Esophagus mucosa (tissue), 1 donor: Measurements from ENCODE around the gene C4BPA. TPM values are rescaled to one million over a fixed set of nuclear protein-coding genes. Genes with fewer than 3 reads are reported as not detected.
A peak's percentile ranks its signal among the peaks of the same experiment; 100 is the strongest.

ENCODE experiments used
- ATAC-seq: fragments of 200-7000 bp; cut with Tn5 transposase; one replicate; pipeline ENCODE4 v1.9.1; 2020
- total RNA-seq: library from RNA; stranded (reverse); gene quantifications from one replicate; pipeline ENCODE4 v1.2.4, GENCODE V29; 2023
- donor health status: DM: yes; HTN: yes; CAD: no.

Gene C4BPA
- total RNA-seq, 1 donor from 2014 or later = 0.24 TPM

DNA sequence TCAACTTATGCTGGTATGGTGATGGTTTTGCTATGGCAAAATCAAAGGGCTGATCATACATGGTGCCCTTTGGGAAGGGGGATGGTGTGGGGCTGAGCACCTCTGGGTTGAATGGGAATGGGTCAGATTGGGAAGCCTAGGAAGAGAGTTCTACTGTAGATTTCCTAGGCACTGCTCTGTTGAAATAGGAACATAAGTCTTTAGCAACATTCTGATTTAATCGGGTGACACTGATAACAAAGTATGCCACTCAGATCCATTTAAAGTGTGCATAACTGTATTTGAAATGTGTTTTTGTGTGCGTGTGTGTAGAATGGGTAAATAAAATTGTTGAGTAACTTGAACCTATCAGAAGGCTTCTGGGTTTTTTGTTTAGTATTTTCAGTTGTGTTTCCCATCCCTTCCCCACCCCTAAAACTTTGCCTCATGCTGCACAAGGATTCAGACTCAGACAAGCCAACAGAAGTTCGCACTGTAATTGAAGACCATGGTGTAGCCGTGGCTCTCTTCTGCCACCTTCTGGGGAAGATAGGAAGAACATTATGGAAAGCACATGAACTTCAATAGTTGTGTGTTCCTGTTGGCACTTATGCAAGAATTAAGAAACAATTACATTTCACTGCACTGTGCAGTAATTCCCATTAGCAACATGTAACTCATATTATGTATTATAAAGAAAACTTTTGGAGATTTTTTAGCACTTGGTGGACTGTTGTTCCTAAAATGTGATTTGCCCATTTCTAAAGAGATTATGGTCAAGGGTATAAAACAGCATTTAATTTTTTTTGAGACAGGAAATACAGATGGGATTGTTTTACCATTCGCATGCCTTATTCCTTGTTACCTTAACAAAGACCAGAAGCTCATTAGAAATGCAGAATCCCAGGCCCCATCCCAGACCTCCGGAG lies 26.3 kb upstream of the C4BPA start:
- peak; percentile 83 for ATAC-seq

DNA sequence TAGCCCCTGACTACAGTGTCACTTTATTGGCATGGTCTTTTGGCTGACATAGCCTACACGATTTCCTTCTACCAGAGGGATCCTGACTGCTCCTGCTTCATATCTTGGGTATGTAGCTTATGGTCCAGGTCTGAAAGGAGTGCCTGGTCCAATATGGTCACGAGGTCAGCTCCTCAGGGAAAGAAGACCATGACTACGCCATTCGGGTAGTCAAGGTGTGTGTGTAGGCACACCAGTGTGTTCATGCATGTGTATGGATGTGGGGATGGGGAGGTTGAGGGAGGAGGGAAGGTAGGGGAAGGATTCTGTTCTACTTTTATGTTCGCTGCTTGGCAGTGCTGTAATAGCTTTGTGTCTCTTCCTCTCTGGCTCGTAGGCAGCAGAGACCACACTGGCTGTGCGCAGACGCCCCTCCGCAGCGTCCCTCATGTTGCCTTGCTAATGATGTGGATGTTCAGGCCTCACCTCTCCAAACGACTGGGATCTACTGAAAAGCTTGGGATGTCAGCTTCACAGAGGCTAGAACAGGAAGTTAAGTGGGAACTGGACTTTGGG lies 25.4 kb upstream of the C4BPA start:
- ATAC-seq = no peak

GRCh38 chr1:207079706-207080241 lies 24.3 kb upstream of the C4BPA start:
- ATAC-seq = no peak

GRCh38 chr1:207081088-207081487 lies 22.9 kb upstream of the C4BPA start:
- no peak for ATAC-seq

- no peak for ATAC-seq
These were observed 22.2 kb upstream of the C4BPA start for GRCh38 chr1:207081806-207082205.

GRCh38 chr1:207084232-207084631 lies 19.8 kb upstream of the C4BPA start:
- ATAC-seq = no peak

DNA sequence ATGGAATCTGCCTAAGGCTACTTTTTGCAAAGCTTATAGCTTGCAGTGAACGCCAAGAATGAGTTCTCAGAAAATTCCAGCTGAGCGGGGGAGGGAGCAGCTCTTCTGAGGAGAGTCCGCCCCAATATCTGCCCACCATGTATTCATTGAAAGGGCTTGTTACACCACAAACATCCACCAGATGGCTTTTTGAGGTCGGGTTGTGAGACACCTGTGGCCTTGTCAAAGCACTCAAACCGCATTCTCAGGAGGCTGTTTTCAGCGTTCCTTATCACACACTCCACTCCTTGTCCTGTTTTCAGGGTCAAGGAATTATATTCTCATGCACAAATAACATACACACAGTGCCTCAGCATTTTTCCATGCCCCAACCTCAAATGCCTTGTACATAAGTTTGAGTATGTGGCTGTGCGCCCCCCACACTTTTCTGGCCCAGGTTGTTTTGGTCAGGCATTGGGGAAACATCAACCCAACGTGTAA lies 19.3 kb upstream of the C4BPA start:
- peak; percentile 49 for ATAC-seq

GRCh38 chr1:207085887-207086286 lies 18.1 kb upstream of the C4BPA start:
- no peak for ATAC-seq

DNA sequence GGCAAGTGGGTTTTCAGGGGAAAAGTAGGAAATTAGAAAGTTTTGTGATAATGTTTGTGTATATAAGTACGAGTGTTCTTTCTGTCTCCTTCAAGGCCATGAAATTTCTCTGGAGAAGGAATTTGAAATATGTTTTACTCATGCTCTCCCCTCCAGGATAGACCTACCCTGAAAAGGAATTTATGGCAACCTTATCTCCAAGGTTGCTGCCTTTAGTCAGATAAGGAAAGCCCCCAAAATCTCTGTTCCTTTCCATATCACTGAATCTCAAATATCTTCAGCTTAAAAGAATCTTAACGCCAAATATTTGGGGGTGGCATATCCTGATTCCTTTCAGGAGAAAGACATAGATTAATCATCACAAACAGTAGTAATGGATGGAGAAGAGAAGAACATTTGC lies 15.9 kb upstream of the C4BPA start:
- ATAC-seq = no peak

- ATAC-seq = no peak
These were observed 15.1 kb upstream of the C4BPA start, which contains the start of gene C4BPB for GRCh38 chr1:207088701-207089626. C4BPB (plus strand) TSS chr1:207088860; CDS start chr1:207089532, 672 bp downstream.

DNA sequence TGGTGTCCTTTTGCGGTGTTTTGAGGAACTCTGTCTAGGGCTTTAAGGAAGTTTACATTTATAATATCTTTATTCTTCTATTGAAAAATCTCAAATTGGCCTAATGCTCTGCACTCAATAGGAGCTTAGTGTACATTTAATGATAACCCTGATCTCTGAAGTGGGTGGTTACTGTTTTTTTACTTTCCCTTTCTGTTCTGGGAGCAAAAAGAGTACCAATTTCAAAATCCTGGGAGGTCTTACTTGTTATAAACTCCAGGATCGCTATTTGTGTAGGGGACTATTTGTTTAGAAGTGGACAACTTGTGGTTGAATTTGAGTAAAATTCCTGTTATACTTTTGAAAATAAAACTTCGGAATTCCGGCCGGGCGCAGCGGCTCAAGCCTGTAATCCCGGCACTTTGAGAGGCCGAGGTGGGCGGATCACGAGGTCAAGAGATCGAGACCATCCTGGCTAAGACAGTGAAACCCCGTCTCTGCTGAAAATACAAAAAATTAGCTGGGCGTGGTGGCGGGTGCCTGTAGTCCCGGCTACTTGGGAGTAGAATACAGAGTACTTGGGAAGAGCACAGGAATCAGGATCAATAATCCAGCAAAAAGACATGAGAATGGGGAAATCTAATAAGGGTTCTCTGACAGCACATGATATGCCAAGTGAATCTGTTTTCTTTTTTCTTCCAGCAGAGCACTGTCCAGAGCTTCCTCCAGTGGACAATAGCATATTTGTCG lies 14.2 kb upstream of the C4BPA start:
- no peak for ATAC-seq

- ATAC-seq = no peak
These were observed 12.7 kb upstream of the C4BPA start for GRCh38 chr1:207091200-207091908.

- ATAC-seq = no peak
These were observed 10.1 kb upstream of the C4BPA start for GRCh38 chr1:207093944-207094343.

DNA sequence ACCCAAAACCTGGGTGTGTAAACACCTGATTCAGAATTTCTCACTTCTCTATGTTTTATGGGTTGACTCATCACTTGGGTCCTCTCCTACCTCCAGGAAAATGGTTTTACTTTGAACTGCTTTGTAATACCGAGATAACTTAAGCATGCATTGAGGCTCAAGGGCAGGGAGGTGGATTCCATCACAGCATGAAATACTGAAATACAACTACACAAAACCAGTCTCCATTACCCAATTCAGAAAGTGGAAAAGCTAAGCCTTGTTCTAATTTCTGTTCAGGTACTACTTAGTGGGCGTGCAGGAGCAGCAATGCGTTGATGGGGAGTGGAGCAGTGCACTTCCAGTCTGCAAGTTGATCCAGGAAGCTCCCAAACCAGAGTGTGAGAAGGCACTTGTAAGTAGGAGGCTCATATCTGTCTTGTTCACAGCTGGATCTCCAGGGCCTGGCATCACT lies 6.1 kb upstream of the C4BPA start:
- ATAC-seq = peak; percentile 11

GRCh38 chr1:207101720-207102119 lies 2.3 kb upstream of the C4BPA start:
- ATAC-seq = no peak

- ATAC-seq = no peak
These were observed 1.9 kb upstream of the C4BPA start for GRCh38 chr1:207102146-207102545.

GRCh38 chr1:207102659-207103058 lies 1.4 kb upstream of the C4BPA start:
- no peak for ATAC-seq

DNA sequence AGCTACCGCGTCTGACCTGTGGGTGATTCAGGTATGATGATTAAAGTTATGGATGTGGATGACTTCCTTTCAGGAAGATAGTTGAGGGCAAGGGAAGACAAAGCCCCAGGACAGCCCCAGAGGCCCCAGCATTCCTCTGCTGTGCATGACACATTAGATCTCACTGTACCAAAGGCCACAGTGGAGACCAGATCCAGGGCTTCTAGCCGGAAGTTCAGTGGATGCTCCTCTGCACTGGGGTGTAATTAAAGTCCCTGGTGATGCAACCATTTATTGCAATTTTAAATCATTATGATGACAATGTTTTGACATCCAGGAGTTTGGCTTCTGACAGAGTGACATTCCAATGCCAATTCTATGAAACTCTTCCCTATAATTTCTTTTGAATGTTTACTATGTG lies 5.0 kb downstream of the C4BPA start:
- peak; percentile 49 for ATAC-seq

- no peak for ATAC-seq
These were observed 8.7 kb downstream of the C4BPA start for GRCh38 chr1:207112616-207113296.

DNA sequence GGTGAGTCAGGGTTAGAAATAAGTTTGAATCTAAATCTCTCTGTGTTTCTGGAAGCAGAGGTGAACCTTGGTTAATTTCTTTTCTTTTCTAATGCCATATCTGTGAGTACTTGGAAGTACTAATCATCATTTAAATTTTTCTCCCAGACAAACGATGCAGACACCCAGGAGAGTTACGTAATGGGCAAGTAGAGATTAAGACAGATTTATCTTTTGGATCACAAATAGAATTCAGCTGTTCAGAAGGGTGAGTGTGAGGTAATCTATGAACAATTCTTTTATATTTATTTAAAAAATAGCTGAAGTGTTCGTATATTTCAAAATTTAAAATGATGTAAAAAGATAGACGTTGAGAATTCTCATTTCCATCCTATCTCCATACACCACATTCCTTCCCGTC lies 11.2 kb downstream of the C4BPA start:
- no peak for ATAC-seq
